GM10266 (cell line): Measurements from ENCODE around the gene AMIGO3.
"Not testable (repeated sequence)": the region's sequence is repeated elsewhere in the genome, so short reads cannot be mapped to it uniquely, and the experiment has no call there.

ENCODE experiments used
- DNase-seq: peaks from one replicate; pipeline ENCODE4 v3.0.0; 2012; ENCODE audit errors: extremely low spot score
- TF ChIP-seq, protein P1 (sequence below): IDR thresholded peaks from 2 replicates; pipeline ENCODE4 v1.5.1; 2012; ENCODE audit warnings: mild to moderate bottlenecking, low read depth; ENCODE audit not compliant: control insufficient read depth, insufficient read depth; ENCODE audit errors: missing control alignments

The AMIGO3 gene

DNA sequence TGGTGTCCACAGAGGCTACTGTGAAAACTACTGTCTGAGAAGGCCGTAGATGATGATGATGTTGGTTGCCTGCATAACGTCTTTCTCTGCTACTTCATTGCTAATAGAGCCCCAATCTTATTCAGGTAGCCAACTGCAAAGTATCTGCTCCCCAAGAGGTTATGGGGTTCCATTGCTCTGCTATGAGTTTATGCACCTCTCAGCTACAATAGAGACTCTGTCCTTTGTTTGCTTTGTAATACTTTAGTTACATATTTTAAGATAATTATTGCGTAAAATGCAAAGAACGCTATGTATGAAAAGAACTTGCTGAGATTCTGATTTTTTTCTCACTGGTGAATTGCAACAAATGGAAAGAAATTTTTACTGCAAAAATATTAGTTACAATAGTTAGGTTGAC is 32.0 kb upstream of the AMIGO3 start:
- no peak for DNase-seq
- TF ChIP-seq, protein P1, sequence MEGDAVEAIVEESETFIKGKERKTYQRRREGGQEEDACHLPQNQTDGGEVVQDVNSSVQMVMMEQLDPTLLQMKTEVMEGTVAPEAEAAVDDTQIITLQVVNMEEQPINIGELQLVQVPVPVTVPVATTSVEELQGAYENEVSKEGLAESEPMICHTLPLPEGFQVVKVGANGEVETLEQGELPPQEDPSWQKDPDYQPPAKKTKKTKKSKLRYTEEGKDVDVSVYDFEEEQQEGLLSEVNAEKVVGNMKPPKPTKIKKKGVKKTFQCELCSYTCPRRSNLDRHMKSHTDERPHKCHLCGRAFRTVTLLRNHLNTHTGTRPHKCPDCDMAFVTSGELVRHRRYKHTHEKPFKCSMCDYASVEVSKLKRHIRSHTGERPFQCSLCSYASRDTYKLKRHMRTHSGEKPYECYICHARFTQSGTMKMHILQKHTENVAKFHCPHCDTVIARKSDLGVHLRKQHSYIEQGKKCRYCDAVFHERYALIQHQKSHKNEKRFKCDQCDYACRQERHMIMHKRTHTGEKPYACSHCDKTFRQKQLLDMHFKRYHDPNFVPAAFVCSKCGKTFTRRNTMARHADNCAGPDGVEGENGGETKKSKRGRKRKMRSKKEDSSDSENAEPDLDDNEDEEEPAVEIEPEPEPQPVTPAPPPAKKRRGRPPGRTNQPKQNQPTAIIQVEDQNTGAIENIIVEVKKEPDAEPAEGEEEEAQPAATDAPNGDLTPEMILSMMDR = no peak

DNA sequence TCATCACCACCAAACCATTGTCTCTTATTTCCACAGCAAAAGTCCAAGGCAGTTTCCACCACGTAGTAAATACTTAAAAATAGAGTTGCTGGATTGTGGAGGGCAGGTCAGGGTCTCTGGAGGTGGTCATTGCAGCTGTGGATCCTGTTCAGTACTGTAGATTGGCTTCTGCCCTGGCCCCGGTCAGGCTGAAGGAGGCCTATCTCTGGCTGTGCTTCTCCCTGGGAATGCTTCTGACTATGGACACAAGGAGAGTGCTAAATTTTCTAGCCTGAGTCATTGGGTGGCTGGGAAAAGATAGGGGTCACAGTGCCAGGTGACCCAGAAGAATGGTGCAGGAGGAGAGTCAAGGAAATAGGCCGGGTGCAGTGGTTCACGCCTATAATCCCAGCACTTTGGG is 30.6 kb upstream of the AMIGO3 start:
- TF ChIP-seq, protein P1 = no peak
- no peak for DNase-seq

DNA sequence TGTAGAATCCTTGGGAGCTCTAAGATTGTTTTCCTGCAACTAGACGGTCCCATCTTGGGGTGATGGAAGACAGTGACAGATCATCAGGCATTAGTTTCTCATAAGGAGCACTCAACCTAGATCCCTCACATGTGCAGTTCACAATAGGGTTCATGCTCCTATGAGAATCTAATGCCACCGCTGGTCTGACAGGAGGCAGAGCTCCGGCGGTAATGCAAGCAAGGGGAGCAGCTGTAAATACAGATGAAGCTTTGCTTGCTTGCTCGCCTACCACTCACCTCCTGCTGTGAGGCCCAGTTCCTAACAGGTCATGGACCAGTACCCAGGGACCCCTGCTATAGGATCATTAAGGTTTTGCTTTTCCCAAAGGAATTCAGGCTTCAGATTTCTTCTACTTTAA is 29.4 kb upstream of the AMIGO3 start:
- DNase-seq = not testable (repeated sequence)

DNA sequence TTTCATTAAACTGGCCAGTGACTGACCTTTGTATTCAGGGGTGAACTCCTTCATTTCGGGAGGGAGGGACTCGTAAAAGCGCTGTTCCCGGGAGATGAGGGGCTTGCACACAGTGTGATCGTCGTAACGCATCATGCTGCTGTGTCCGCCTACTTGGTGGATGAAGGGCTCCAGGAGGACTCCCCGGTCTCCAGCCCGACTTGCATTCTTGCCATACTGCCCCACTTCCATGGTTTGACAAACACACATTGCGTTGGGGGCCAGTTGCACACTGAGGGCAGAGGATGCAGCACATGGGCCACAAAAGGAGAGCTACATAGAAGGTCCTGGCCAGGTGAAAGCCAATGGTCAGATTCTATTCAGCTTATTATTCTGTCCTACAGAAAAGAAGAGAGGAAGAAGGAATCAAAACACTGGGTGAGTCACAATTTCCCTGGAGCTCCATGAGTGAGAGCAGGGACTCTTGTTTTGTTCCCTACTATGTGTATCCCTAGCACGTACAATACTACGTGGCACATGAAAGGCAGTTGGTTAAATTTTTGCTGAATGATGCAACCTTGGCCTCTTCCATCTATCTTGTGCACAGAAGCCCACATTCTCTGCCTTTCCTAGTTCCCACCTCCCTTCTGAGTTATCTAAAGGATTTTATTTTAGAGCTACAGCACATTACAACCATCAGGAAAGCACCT is 28.5 kb upstream of the AMIGO3 start:
- TF ChIP-seq, protein P1 = no peak
- no peak for DNase-seq

DNA sequence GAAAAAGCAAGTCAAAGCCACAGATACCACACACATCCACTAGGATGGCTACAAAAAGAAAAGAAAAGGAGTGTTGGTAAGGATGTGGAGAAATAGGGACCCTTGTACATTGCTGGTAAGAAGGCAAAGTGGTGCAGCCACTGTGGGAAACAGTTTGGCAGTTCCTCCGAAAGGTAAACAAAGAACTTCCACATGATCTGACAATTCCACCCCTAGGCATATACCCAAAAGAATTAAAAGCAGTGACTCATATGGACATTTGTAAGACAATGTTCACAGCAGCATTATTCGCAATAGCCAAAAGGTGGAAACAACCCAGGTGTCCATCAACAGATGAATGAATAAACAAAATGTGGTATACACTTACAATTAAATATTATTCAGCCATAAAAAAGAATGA is 26.5 kb upstream of the AMIGO3 start:
- TF ChIP-seq, protein P1 = no peak
- no peak for DNase-seq

DNA sequence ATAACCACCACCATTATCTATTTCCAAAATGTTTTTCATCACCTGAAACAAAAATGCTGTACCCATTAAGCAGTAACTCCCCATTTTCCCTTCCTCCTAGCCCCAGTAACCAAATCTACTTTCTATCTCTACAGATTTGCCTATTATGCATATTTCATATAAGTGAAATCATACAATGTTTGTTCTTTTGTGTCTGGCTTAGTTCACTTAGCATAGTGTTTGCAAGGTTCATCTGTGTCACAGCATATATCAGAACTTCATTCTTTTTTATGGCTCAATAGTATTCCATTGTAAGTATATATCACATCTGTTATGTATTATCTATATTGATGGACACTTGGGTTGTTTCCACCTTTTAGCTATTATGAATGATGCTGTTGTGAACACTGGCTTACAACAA is 20.9 kb upstream of the AMIGO3 start:
- TF ChIP-seq, protein P1 = no peak
- no peak for DNase-seq

DNA sequence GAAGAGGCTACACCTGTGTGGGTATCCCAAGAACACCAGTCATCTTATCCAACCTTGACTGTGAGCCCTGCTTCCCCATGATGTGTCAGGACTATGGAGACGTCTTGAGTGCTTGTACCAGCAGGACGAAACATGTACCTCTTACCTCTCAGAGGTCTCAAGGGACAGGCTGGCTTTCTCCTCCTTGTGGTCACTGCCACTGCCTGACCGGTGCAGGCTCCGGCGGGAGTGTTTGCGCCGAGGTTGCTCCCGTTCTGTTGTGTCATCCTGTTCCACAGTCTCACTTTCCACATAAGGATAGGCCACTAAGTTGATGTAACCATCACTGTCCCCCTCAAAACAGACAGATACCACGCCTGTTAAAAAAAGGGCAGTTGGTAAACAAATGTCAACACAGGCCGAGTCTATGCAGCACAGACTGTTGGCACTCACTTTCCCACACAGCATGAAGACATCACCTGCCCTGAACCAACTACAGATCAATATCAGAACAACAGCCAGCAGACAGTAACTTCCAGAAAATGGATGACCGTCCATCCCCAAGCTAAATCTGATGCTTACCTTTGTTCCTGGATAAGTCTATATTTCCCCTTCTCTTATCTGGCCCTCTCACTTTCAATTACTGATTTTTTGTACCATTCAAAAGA is 18.7 kb upstream of the AMIGO3 start:
- DNase-seq = no peak
- TF ChIP-seq, protein P1 = no peak
